ENCODE results near the gene ELP5. TPM values are rescaled to one million over a fixed set of nuclear protein-coding genes. Genes with fewer than 3 reads are reported as not detected.

The ELP5 gene
- polyA plus RNA-seq, 1 of the 3 experiments (the other 2 are of a cell fraction): 45.4 TPM

- Histone ChIP-seq H3K4me2 (no peak overlapping the region), H3F3A (replicated peaks; ENCODE audit: insufficient read depth) (peaks cover 22% of the 10 kb centered on the region), H3K9ac (no peak overlapping the region), H3K4me1 (ENCODE audit: control insufficient read depth in 1 of 2, insufficient read depth in 2 of 2, low read depth in 1 of 2, low read length in 1 of 2) (no peaks in the 10 kb centered on the region; a peak in 1 of 4 replicates), H3K9me3 (no peaks in the 10 kb centered on the region), H4K20me1 (ENCODE audit: insufficient read depth) (no peaks in the 10 kb centered on the region), H3K36me3 (replicated peaks in 1 of 2; ENCODE audit: control insufficient read depth in 1 of 2, insufficient read depth in 2 of 2, low read length in 1 of 2) (peaks cover 13 to 33% of the 10 kb centered on the region in 2 experiments), H2AFZ (ENCODE audit: low read depth) (no peak overlapping the region), H3K79me2 (ENCODE audit: insufficient read depth) (peaks cover 2% of the 10 kb centered on the region; the same call in 1 of the 2 replicates), H3K4me3 (ENCODE audit: low read depth in 2 of 2, low read length in 1 of 2) (no peak overlapping the region), H3K9me2 (no peaks in the 10 kb centered on the region), H3K27me3 (ENCODE audit: insufficient read depth) (no peaks in the 10 kb centered on the region), H3K27ac (ENCODE audit: low read depth in 2 of 2, low read length in 1 of 2) (no peak overlapping the region)
- TF ChIP-seq RAD21 (IDR thresholded peaks at IDR 0.05; ENCODE audit: low read length) (no peak), YY1 (IDR thresholded peaks at IDR 0.05; ENCODE audit: low read depth) (no peak), CHD2 (IDR thresholded peaks at IDR 0.05; ENCODE audit: low read length, partially characterized antibody) (no peak), EP300 (IDR thresholded peaks at IDR 0.05; ENCODE audit: borderline replicate concordance in 1 of 2, low read depth in 1 of 2, low read length in 1 of 2) (no peak)
- ChIA-PET CTCF (interaction anchor here (0.9 to 1.9 kb wide), 4 partner anchors 22 to 42 kb away, joined by 3 to 13 read pairs (median 4); no protein-coding TSS in a partner anchor), POLR2A (no interaction called here)
- no peak for DNase-seq
- WGBS (ENCODE audit: low lambda C conversion rate): 94% methylated on average over 7 of the region's 7 CpGs
Measured at GRCh38 chr17:7258731-7259554, 6.9 kb downstream of the ELP5 start.

GRCh38 chr17:7259555-7259889, 7.5 kb downstream of the ELP5 start:
- no peak for DNase-seq
- 98% methylated on average over 6 of the region's 6 CpGs for WGBS (ENCODE audit: low lambda C conversion rate)
- H3K27ac ChIP-seq (ENCODE audit: low read depth in 2 of 2, low read length in 1 of 2): no peak overlapping the region
- peaks cover 28% of the 10 kb centered on the region for H3F3A ChIP-seq (replicated peaks; ENCODE audit: insufficient read depth)
- no peak overlapping the region for H3K9ac ChIP-seq
- H3K27me3 ChIP-seq (ENCODE audit: insufficient read depth): no peaks in the 10 kb centered on the region
- H3K4me2 ChIP-seq: no peak overlapping the region
- peaks cover 12 to 27% of the 10 kb centered on the region in 2 experiments for H3K36me3 ChIP-seq (replicated peaks in 1 of 2; ENCODE audit: control insufficient read depth in 1 of 2, insufficient read depth in 2 of 2, low read length in 1 of 2)
- H2AFZ ChIP-seq (ENCODE audit: low read depth): no peak overlapping the region
- H3K79me2 ChIP-seq (ENCODE audit: insufficient read depth): no peaks in the 10 kb centered on the region; the same call in 1 of the 2 replicates
- ChIA-PET CTCF (interaction anchor here (0.9 to 1.9 kb wide), 4 partner anchors 21 to 42 kb away, joined by 3 to 13 read pairs (median 4); no protein-coding TSS in a partner anchor), POLR2A (no interaction called here)
- no peak overlapping the region for H3K4me3 ChIP-seq (ENCODE audit: low read depth in 2 of 2, low read length in 1 of 2)
- no peaks in the 10 kb centered on the region for H3K9me2 ChIP-seq
- H3K9me3 ChIP-seq: no peaks in the 10 kb centered on the region
- peaks cover 0 to 3% of the 10 kb centered on the region in 2 experiments; a peak in 2 of 4 replicates for H3K4me1 ChIP-seq (ENCODE audit: control insufficient read depth in 1 of 2, insufficient read depth in 2 of 2, low read depth in 1 of 2, low read length in 1 of 2)
- H4K20me1 ChIP-seq (ENCODE audit: insufficient read depth): no peaks in the 10 kb centered on the region
- TF ChIP-seq SIN3A (IDR thresholded peaks at IDR 0.05; ENCODE audit: borderline replicate concordance, low read depth, low read length) (no peak), RAD21 (IDR thresholded peaks at IDR 0.05; ENCODE audit: low read length) (no peak), TAF1 (IDR thresholded peaks at IDR 0.05; ENCODE audit: borderline replicate concordance, low read depth, low read length) (no peak), CTCF (IDR thresholded peaks at IDR 0.05) (no peak), FOXJ3 (CRISPR knock-in tag; IDR thresholded peaks at IDR 0.05) (no peak), EZH2phosphoT487 (IDR thresholded peaks at IDR 0.05; ENCODE audit: borderline replicate concordance, low read depth) (no peak), USF2 (IDR thresholded peaks at IDR 0.05; ENCODE audit: borderline replicate concordance, low read depth, low read length) (no peak), REST (IDR thresholded peaks at IDR 0.05; ENCODE audit: low read depth, low read length) (no peak), POLR2AphosphoS5 (IDR thresholded peaks at IDR 0.05; ENCODE audit: low read depth, low read length) (no peak), GABPA (IDR thresholded peaks at IDR 0.05; ENCODE audit: low read depth) (no peak), YY1 (IDR thresholded peaks at IDR 0.05; ENCODE audit: low read depth) (no peak), GATA2 (CRISPR knock-in tag; IDR thresholded peaks at IDR 0.05) (no peak), SMC3 (IDR thresholded peaks at IDR 0.05; ENCODE audit: low read depth, low read length) (no peak), ZBTB33 (IDR thresholded peaks at IDR 0.05; ENCODE audit: borderline replicate concordance, low read depth) (no peak), RCOR1 (IDR thresholded peaks at IDR 0.05; ENCODE audit: low read length) (no peak)

Measured in SK-N-SH (cell line).